Measurements from ENCODE around the gene NTM. TPM values are rescaled to one million over a fixed set of nuclear protein-coding genes. Genes with fewer than 3 reads are reported as not detected.

NTM gene
- total RNA-seq, 3 donors from 2014 or later, result 0.66 to 9.0 (median 1.0) TPM

DNA sequence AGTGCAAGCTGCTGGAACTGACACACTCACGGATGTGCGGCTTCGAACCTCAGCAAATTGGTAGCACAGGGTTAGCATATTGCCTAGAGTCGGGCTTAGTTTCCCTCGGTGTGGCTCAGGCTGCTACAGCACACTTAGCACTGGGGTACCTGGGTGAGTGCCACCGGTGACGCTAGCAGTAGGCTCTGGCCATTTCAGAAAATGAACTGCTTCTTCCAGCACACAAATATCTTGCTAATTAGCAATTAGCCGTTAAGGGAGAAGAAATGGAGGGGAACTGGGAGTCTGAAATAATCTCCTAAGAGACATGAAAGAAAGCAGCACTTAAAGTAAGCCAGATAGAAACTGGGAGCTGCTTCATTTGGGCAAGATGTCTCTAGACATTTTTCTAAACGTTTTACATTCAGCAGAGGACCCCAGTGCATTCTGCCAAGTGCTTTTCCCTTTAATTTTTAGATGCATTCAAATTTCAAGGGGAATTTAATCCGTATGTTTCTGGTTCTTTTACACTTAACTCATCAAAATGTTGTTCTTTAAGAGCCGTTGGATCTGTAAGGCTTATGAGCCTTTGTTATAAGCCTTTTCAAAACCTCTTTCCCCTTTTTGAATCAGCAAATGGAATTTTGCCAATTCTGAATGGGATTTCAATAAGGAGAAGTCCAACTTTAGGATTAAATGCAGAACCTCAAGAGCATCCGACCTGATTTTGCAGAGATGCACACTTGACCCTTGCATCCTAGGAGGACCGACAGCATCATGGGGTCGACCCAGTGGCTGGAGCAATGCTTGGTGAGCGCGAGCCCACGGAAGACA is 708.1 kb downstream of the NTM start:
- intact Hi-C loops (cut with DNase I; ENCODE audit: low total_unique reads), result no loop called here
- Histone ChIP-seq H3K4me3 (no peak overlapping the region), H3K36me3 (no peaks in the 10 kb centered on the region), H3K4me1 (no peaks in the 10 kb centered on the region), H3K27ac (no peak overlapping the region), H3K27me3 (no peaks in the 10 kb centered on the region), H3K9me3 (peaks cover 5 to 13% of the 10 kb centered on the region in 2 donors)
- TF ChIP-seq, protein P1, sequence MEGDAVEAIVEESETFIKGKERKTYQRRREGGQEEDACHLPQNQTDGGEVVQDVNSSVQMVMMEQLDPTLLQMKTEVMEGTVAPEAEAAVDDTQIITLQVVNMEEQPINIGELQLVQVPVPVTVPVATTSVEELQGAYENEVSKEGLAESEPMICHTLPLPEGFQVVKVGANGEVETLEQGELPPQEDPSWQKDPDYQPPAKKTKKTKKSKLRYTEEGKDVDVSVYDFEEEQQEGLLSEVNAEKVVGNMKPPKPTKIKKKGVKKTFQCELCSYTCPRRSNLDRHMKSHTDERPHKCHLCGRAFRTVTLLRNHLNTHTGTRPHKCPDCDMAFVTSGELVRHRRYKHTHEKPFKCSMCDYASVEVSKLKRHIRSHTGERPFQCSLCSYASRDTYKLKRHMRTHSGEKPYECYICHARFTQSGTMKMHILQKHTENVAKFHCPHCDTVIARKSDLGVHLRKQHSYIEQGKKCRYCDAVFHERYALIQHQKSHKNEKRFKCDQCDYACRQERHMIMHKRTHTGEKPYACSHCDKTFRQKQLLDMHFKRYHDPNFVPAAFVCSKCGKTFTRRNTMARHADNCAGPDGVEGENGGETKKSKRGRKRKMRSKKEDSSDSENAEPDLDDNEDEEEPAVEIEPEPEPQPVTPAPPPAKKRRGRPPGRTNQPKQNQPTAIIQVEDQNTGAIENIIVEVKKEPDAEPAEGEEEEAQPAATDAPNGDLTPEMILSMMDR (IDR thresholded peaks at IDR 0.05), result no peak
- TF ChIP-seq POLR2A (IDR thresholded peaks at IDR 0.05), result no peak
- no peak for DNase-seq (ENCODE audit: low spot score in 2 of 2)

DNA sequence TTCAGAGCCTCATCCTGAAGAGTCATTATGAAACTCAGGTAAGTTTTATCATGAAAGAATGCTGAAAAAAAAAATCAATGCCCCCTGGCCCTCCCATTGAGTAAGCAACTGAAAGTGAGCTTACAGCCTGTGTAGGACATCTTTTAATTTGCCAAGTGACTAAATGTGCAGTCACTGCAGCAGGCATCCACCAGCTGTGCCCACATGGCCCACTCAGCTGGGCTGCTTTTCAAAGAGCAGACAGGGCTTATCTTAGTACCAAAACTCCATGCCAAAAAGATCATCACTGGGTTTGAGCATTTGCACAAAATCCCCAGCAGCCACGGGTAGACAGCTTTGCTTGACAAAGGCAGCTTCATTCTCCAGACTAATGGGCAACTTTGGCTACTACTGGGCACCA is 709.7 kb downstream of the NTM start:
- no peak for TF ChIP-seq POLR2AphosphoS5 (IDR thresholded peaks at IDR 0.05)
- no peak for TF ChIP-seq POLR2A (IDR thresholded peaks at IDR 0.05)
- TF ChIP-seq, protein P1 (IDR thresholded peaks at IDR 0.05), result no peak
- H3K27me3 ChIP-seq, result no peaks in the 10 kb centered on the region
- H3K4me3 ChIP-seq, result no peak overlapping the region
- intact Hi-C loops (cut with DNase I; ENCODE audit: low total_unique reads), result no loop called here
- no peaks in the 10 kb centered on the region for H3K4me1 ChIP-seq
- peaks cover 10 to 29% of the 10 kb centered on the region in 2 donors for H3K9me3 ChIP-seq
- no peaks in the 10 kb centered on the region for H3K36me3 ChIP-seq
- no peak overlapping the region for H3K27ac ChIP-seq
- no peak for DNase-seq (ENCODE audit: low spot score in 2 of 2)

DNA sequence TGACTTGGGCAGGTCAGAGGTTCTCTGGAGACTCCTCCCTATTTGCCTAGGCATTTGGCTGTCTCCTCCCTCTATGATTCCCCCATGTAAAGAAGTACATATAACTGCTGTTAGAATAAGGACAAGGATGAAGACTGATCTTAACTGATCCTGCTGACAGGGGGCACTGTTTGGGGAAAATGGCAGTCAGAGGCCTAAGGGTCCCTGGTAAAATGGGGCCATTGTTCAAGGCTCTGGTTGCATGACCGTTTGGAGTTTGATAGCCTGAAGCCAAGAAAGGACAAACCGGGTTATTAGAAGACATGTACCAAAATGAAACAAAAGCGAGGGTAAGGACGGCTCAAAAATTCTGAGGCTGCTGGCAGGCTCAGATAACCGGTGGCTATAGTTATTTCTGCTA is 712.2 kb downstream of the NTM start:
- H3K36me3 ChIP-seq, result no peaks in the 10 kb centered on the region
- intact Hi-C loops (cut with DNase I; ENCODE audit: low total_unique reads), result no loop called here
- peaks cover 26 to 54% of the 10 kb centered on the region in 2 donors for H3K9me3 ChIP-seq
- no peak overlapping the region for H3K27ac ChIP-seq
- no peak overlapping the region for H3K4me3 ChIP-seq
- no peak for TF ChIP-seq POLR2AphosphoS5 (IDR thresholded peaks at IDR 0.05)
- TF ChIP-seq, protein P1 (IDR thresholded peaks at IDR 0.05), result no peak
- no peak for TF ChIP-seq POLR2A (IDR thresholded peaks at IDR 0.05)
- H3K27me3 ChIP-seq, result no peaks in the 10 kb centered on the region
- H3K4me1 ChIP-seq, result no peaks in the 10 kb centered on the region
- no peak for DNase-seq (ENCODE audit: low spot score in 2 of 2)

DNA sequence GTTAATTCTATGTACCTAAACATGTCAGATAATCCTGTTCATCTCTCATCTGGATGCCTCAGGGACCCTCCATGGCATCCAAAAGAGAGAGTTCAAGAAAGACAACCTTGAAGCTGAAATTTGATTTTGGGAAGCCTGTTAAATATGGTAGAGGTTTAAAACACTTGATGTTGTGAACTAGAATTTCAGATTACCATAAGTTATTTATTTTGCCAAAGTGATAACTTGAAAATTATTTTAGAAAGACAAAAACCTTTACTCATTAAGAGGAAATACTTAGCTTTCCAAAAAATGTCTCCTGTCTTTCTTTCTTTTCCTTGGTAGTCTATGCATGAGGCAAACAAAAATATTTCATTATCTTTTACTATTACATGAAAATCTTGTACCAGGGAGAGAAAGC is 714.0 kb downstream of the NTM start:
- Histone ChIP-seq H3K4me1 (no peaks in the 10 kb centered on the region), H3K36me3 (no peaks in the 10 kb centered on the region), H3K9me3 (peaks cover 32 to 63% of the 10 kb centered on the region in 2 donors), H3K27ac (no peak overlapping the region), H3K27me3 (no peaks in the 10 kb centered on the region), H3K4me3 (no peak overlapping the region)
- TF ChIP-seq POLR2A (IDR thresholded peaks at IDR 0.05) (no peak), POLR2AphosphoS5 (IDR thresholded peaks at IDR 0.05) (no peak)
- TF ChIP-seq, protein P1 (IDR thresholded peaks at IDR 0.05), result no peak
- no peak for DNase-seq (ENCODE audit: low spot score in 2 of 2)
- intact Hi-C loops (cut with DNase I; ENCODE audit: low total_unique reads), result no loop called here

DNA sequence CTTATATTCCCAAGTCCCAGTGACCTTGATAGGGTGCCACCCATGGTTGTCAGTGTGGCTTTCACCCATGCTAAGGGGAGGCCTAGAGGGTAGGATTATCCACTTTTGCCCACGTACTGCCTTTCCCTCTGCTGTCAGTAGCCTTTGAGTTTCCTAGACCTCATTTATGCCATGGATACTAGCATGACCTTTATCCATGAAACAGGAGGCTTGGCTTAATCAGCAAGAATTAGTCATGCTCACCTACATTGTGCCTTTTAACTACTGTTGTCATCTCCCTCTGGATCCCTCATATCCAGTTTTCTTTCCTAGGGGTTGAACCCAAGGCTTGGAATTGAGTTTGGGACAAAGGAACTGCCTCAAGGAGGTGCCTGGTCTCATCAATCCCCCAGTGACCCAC is 716.7 kb downstream of the NTM start:
- DNase-seq (ENCODE audit: low spot score in 2 of 2), result no peak

More for the DNA sequence above, 716.7 kb downstream of the NTM start:
- intact Hi-C loops (cut with DNase I; ENCODE audit: low total_unique reads), result no loop called here
- Histone ChIP-seq H3K4me1 (no peaks in the 10 kb centered on the region), H3K27me3 (no peaks in the 10 kb centered on the region), H3K9me3 (peaks cover 32 to 63% of the 10 kb centered on the region in 2 donors), H3K36me3 (no peaks in the 10 kb centered on the region), H3K27ac (no peak overlapping the region), H3K4me3 (no peak overlapping the region)
- TF ChIP-seq POLR2AphosphoS5 (IDR thresholded peaks at IDR 0.05), result no peak
- TF ChIP-seq POLR2A (IDR thresholded peaks at IDR 0.05), result no peak
- TF ChIP-seq, protein P1 (IDR thresholded peaks at IDR 0.05), result no peak

All from breast epithelium (tissue), 4 donors.